HCT116 (cell line): ENCODE data around the gene CELSR3. TPM values are rescaled to one million over a fixed set of nuclear protein-coding genes. Genes with fewer than 3 reads are reported as not detected.

Experiments
- ATAC-seq: fragments of 200-7000 bp; cut with Tn5 transposase; 2 replicates; pipeline ENCODE4 v1.9.1; 2020; ENCODE audit warnings: mild to moderate bottlenecking, moderate library complexity
- BruUV-seq: library from RNA; stranded (reverse); fragments of 400-500 nt; replicated peaks from 2 replicates; lab custom pipeline; 2021; lab: Mats Ljungman, UMichigan
- CTCF ChIA-PET: fragments of 300-600 bp; sonication (Branson Sonifier 250); formaldehyde crosslinking; loops from one replicate; lab custom pipeline; 2021; ENCODE audit warnings: antibody characterized with exemption; lab: Charles Lee
- POLR2A ChIA-PET: fragments of 300-600, 350-600 bp; sonication (Branson Sonifier 250); formaldehyde crosslinking; loops from one replicate; lab custom pipeline; 2021; ENCODE audit warnings: antibody characterized with exemption; lab: Charles Lee
- RAD21 ChIA-PET, 2 experiments: fragments of 300-600 bp; sonication (Branson Sonifier 250); formaldehyde crosslinking; loops; one replicate each; lab custom pipeline; 2023; ENCODE audit warnings: low total read pairs in 2 of 2; ENCODE audit not compliant: uncharacterized antibody in 2 of 2, unreplicated experiment in 2 of 2, low non-redundant PET in 1 of 2; lab: Charles Lee
- DNase-seq: peaks from one replicate; pipeline ENCODE4 v3.0.0-alpha.2; 2010; ENCODE audit warnings: low read depth, low spot score
- H2AFZ ChIP-seq: fragments of 200-600 bp; shearing (Covaris generic), sonication (generic); 2 replicates; pipeline ENCODE4 v1.6.1; 2017; ENCODE audit warnings: low read depth, mixed run types, mixed read lengths, antibody characterized with exemption, low read length; ENCODE audit not compliant: poor library complexity, severe bottlenecking
- H3K27ac ChIP-seq: 2 replicates; pipeline ENCODE4 v1.5.1; 2012; ENCODE audit warnings: low read depth, low read length
- H3K27me3 ChIP-seq: fragments of 200-600 bp; sonication (generic); 2 replicates; pipeline ENCODE4 v1.6.1; 2016; ENCODE audit warnings: mixed run types, low read length, mixed read lengths; ENCODE audit not compliant: insufficient read depth
- H3K36me3 ChIP-seq, 2 experiments: fragments of 200-500 bp in 1 of 2; fragments of 200-600 bp in 1 of 2; sonication (Bioruptor generic) in 1 of 2; sonication (generic) in 1 of 2; 2 replicates each; pipeline versions ENCODE4 v1.5.1 to v1.6.1; 2014 to 2016; ENCODE audit warnings: low read length in 2 of 2, inconsistent platforms in 1 of 2, mixed read lengths in 1 of 2, mixed run types in 1 of 2; ENCODE audit not compliant: insufficient read depth in 2 of 2, control insufficient read depth in 1 of 2
- H3K4me1 ChIP-seq, 2 experiments: fragments of 200-600 bp in 1 of 2; sonication (generic) in 1 of 2; 2 replicates each; pipeline versions ENCODE4 v1.5.1 to v1.6.1; 2012 to 2017; ENCODE audit warnings: low read length in 2 of 2, inconsistent platforms in 1 of 2, mild to moderate bottlenecking in 1 of 2, mixed read lengths in 1 of 2, mixed run types in 1 of 2, moderate library complexity in 1 of 2; ENCODE audit not compliant: insufficient read depth in 2 of 2, control insufficient read depth in 1 of 2
- H3K4me2 ChIP-seq: fragments of 200-600 bp; sonication (generic); 2 replicates; pipeline ENCODE4 v1.6.1; 2017; ENCODE audit warnings: mixed run types, low read length, mixed read lengths
- H3K4me3 ChIP-seq, 2 experiments: fragments of 200-600 bp in 1 of 2; sonication (generic) in 1 of 2; replicated peaks in 1 of 2; 2 replicates each; pipeline ENCODE4 v1.5.1; 2011 to 2016; ENCODE audit warnings: low read length in 2 of 2, control low read depth in 1 of 2, low read depth in 1 of 2, mild to moderate bottlenecking in 1 of 2, mixed read lengths in 1 of 2, mixed run types in 1 of 2
- H3K79me2 ChIP-seq: fragments of 200-600 bp; sonication (generic); 2 replicates; pipeline ENCODE4 v1.6.1; 2017; ENCODE audit warnings: mild to moderate bottlenecking, mixed run types, low read length, moderate library complexity, mixed read lengths; ENCODE audit not compliant: insufficient read depth
- H3K9ac ChIP-seq: fragments of 200-600 bp; sonication (generic); 2 replicates; pipeline ENCODE4 v1.6.1; 2016; ENCODE audit warnings: low read length, mixed read lengths
- H3K9me2 ChIP-seq: fragments of 200-600 bp; sonication (generic), shearing (Covaris generic); 2 replicates; pipeline ENCODE4 v1.6.1; 2017; ENCODE audit warnings: mixed run types, mild to moderate bottlenecking, moderate library complexity; ENCODE audit not compliant: insufficient read depth
- H3K9me3 ChIP-seq, 2 experiments: fragments of 200-500 bp in 1 of 2; fragments of 200-600 bp in 1 of 2; sonication (Bioruptor generic) in 1 of 2; sonication (generic) in 1 of 2; 2 replicates each; pipeline ENCODE4 v1.6.1; 2014 to 2017; ENCODE audit warnings: low read length in 2 of 2, mixed read lengths in 2 of 2, inconsistent platforms in 1 of 2, low read depth in 1 of 2, mild to moderate bottlenecking in 1 of 2, mixed run types in 1 of 2, moderate library complexity in 1 of 2; ENCODE audit not compliant: control insufficient read depth in 1 of 2, insufficient read depth in 1 of 2
- H4K20me1 ChIP-seq: fragments of 200-600 bp; sonication (generic), shearing (Covaris generic); 2 replicates; pipeline ENCODE4 v1.6.1; 2017; ENCODE audit warnings: mixed run types, mild to moderate bottlenecking, moderate library complexity; ENCODE audit not compliant: insufficient read depth
- ATF3 ChIP-seq: IDR thresholded peaks from 2 replicates; pipeline ENCODE4 v1.6.1; 2012
- CEBPB ChIP-seq: IDR thresholded peaks from 2 replicates; pipeline ENCODE4 v1.6.1; 2012; ENCODE audit warnings: low read depth
- CTCF ChIP-seq, 3 experiments: fragments of 200-600 bp in 1 of 3; sonication (generic) in 1 of 3; IDR thresholded peaks in 2 of 3; conservative IDR thresholded peaks in 1 of 3; 2 replicates each; pipeline ENCODE4 v1.5.1; 2012 to 2017; ENCODE audit warnings: low read depth in 2 of 3, low read length in 2 of 3, antibody characterized with exemption in 1 of 3, borderline replicate concordance in 1 of 3, control low read depth in 1 of 3, mild to moderate bottlenecking in 1 of 3, mixed read lengths in 1 of 3, mixed run types in 1 of 3, moderate library complexity in 1 of 3; ENCODE audit not compliant: insufficient read depth in 1 of 3
- EGR1 ChIP-seq: IDR thresholded peaks from 2 replicates; pipeline ENCODE4 v1.6.1; 2012; ENCODE audit warnings: low read depth
- ELF1 ChIP-seq: IDR thresholded peaks from 2 replicates; pipeline ENCODE4 v1.6.1; 2012; ENCODE audit warnings: low read depth, borderline replicate concordance
- TCF7L2 ChIP-seq: IDR thresholded peaks from 2 replicates; pipeline ENCODE4 v1.7.0; 2011; ENCODE audit warnings: borderline replicate concordance, inconsistent platforms; ENCODE audit not compliant: insufficient read depth, insufficient read length; ENCODE audit errors: extremely low read depth
- ZFX ChIP-seq: fragments of 450-650 bp; IDR thresholded peaks from 2 replicates; pipeline ENCODE4 v1.6.1; 2017
- intact Hi-C: fragments of 100-400 bp; cut with micrococcal nuclease; formaldehyde crosslinking; loops from 2 replicates; pipeline ENCODE4 v1.10.0; 2022
- total RNA-seq: library from RNA; stranded (reverse); gene quantifications from one replicate; pipeline ENCODE4 v1.2.1, GENCODE V29; 2021; ENCODE audit not compliant: unreplicated experiment

CELSR3 gene
- total RNA-seq, 1 experiment from 2014 or later = 7.8 TPM

GRCh38 chr3:48592519-48593087 is 70.1 kb downstream of the CELSR3 start:
- intact Hi-C loops = no loop called here
- Histone ChIP-seq H3K4me3 (no peak overlapping the region), H2AFZ (no peak overlapping the region), H4K20me1 (no peaks in the 10 kb centered on the region), H3K79me2 (no peaks in the 10 kb centered on the region), H3K9me2 (no peaks in the 10 kb centered on the region), H3K4me1 (peaks cover 11 to 21% of the 10 kb centered on the region in 2 experiments), H3K27ac (no peak overlapping the region), H3K36me3 (peaks cover 0 to under 1% of the 10 kb centered on the region in 2 experiments; a peak in 1 of 4 replicates), H3K9ac (no peak overlapping the region), H3K4me2 (no peak overlapping the region), H3K9me3 (no peaks in the 10 kb centered on the region), H3K27me3 (no peaks in the 10 kb centered on the region)
- ChIA-PET RAD21 (no interaction called here), CTCF (no interaction called here), POLR2A (no interaction called here)
- TF ChIP-seq ATF3 = no peak
- no peak for TF ChIP-seq CTCF (IDR thresholded peaks at IDR 0.05 in 2 of 3, conservative IDR thresholded peaks at IDR 0.05 in 1 of 3; ENCODE audit: borderline replicate concordance in 1 of 3, insufficient read depth in 1 of 3, low read depth in 2 of 3, low read length in 2 of 3)
- no peak for TF ChIP-seq ZFX
- no peak for TF ChIP-seq TCF7L2
- no peak for TF ChIP-seq EGR1
- no peak for TF ChIP-seq ELF1
- no peak for TF ChIP-seq CEBPB
- ATAC-seq = no peak
- no TSS peak for BruUV-seq
- DNase-seq = no peak
